Liver (tissue), 9 donors: ENCODE measurements around the gene RAD51B. TPM values are rescaled to one million over a fixed set of nuclear protein-coding genes. Genes with fewer than 3 reads are reported as not detected.

Experiments used
- DNase-seq: peaks from one replicate; pipeline ENCODE4 v3.0.0-alpha.2; 2017; ENCODE audit warnings: low spot score
- H3K27ac ChIP-seq, 2 donors: one replicate each; pipeline ENCODE4 v1.7.0; 2013; ENCODE audit warnings: inconsistent platforms in 2 of 2, low read length in 2 of 2, control low read depth in 1 of 2, low read depth in 1 of 2, mild to moderate bottlenecking in 1 of 2
- H3K27me3 ChIP-seq, 4 donors: one replicate each; pipeline versions ENCODE4 v1.6.1 to v1.7.0; 2013; ENCODE audit warnings: low read length in 3 of 4, inconsistent platforms in 1 of 4, mild to moderate bottlenecking in 1 of 4, moderate library complexity in 1 of 4; ENCODE audit not compliant: control insufficient read depth in 4 of 4, insufficient read depth in 4 of 4
- H3K36me3 ChIP-seq, 4 donors: one replicate each; pipeline versions ENCODE4 v1.6.1 to v1.7.0; 2013; ENCODE audit warnings: low read length in 3 of 4, mild to moderate bottlenecking in 3 of 4, low read depth in 1 of 4, moderate library complexity in 1 of 4; ENCODE audit not compliant: control insufficient read depth in 4 of 4, insufficient read depth in 3 of 4
- H3K4me1 ChIP-seq, 4 donors: one replicate each; pipeline versions ENCODE4 v1.6.1 to v1.7.0; 2013; ENCODE audit warnings: low read length in 3 of 4, mild to moderate bottlenecking in 3 of 4, moderate library complexity in 1 of 4; ENCODE audit not compliant: control insufficient read depth in 4 of 4, insufficient read depth in 4 of 4
- H3K4me3 ChIP-seq, 3 donors: one replicate each; pipeline versions ENCODE4 v1.6.1 to v1.7.0; 2013; ENCODE audit warnings: low read length in 3 of 3, control low read depth in 1 of 3, low read depth in 1 of 3, mild to moderate bottlenecking in 1 of 3
- H3K9ac ChIP-seq, 2 donors: one replicate each; pipeline ENCODE4 v1.7.0; 2013; ENCODE audit warnings: low read length in 2 of 2, mild to moderate bottlenecking in 2 of 2, moderate library complexity in 2 of 2, control low read depth in 1 of 2, low read depth in 1 of 2
- H3K9me3 ChIP-seq, 4 donors: one replicate each; pipeline versions ENCODE4 v1.6.1 to v1.7.0; 2013; ENCODE audit warnings: low read length in 3 of 4; ENCODE audit not compliant: control insufficient read depth in 4 of 4
- ATF3 ChIP-seq: IDR thresholded peaks from 2 replicates; pipeline ENCODE4 v1.6.1; 2016; ENCODE audit warnings: antibody characterized with exemption
- EGR1 ChIP-seq, 2 donors: IDR thresholded peaks; 2 replicates each; pipeline ENCODE4 v1.6.1; 2016 to 2018; ENCODE audit warnings: antibody characterized with exemption in 2 of 2, low read depth in 2 of 2
- FOXA1 ChIP-seq: IDR thresholded peaks from 2 replicates; pipeline ENCODE4 v1.6.1; 2016; ENCODE audit warnings: antibody characterized with exemption
- FOXA2 ChIP-seq: IDR thresholded peaks from 2 replicates; pipeline ENCODE4 v1.6.1; 2016; ENCODE audit warnings: antibody characterized with exemption
- GABPA ChIP-seq, 2 donors: IDR thresholded peaks in 1 of 2; conservative IDR thresholded peaks in 1 of 2; 2 replicates each; pipeline ENCODE4 v1.6.1; 2016; ENCODE audit warnings: antibody characterized with exemption in 2 of 2, mild to moderate bottlenecking in 1 of 2, moderate library complexity in 1 of 2
- HNF4A ChIP-seq, 2 donors: conservative IDR thresholded peaks; 2 replicates each; pipeline ENCODE4 v1.6.1; 2016; ENCODE audit warnings: antibody characterized with exemption in 2 of 2, mild to moderate bottlenecking in 2 of 2
- HNF4G ChIP-seq: IDR thresholded peaks from 2 replicates; pipeline ENCODE4 v1.6.1; 2016; ENCODE audit warnings: antibody characterized with exemption
- JUND ChIP-seq, 2 donors: IDR thresholded peaks; 2 replicates each; pipeline ENCODE4 v1.6.1; 2016; ENCODE audit warnings: antibody characterized with exemption in 2 of 2
- MAX ChIP-seq: IDR thresholded peaks from 2 replicates; pipeline ENCODE4 v1.6.1; 2016; ENCODE audit warnings: antibody characterized with exemption
- NR2F2 ChIP-seq: IDR thresholded peaks from 2 replicates; pipeline ENCODE4 v1.6.1; 2016; ENCODE audit warnings: antibody characterized with exemption
- RAD21 ChIP-seq, 2 donors: IDR thresholded peaks; 2 replicates each; pipeline ENCODE4 v1.6.1; 2016; ENCODE audit warnings: antibody characterized with exemption in 2 of 2, mild to moderate bottlenecking in 2 of 2
- REST ChIP-seq: IDR thresholded peaks from 2 replicates; pipeline ENCODE4 v1.6.1; 2016; ENCODE audit warnings: antibody characterized with exemption, mild to moderate bottlenecking
- RXRA ChIP-seq, 2 donors: IDR thresholded peaks; 2 replicates each; pipeline ENCODE4 v1.6.1; 2017 to 2018; ENCODE audit warnings: antibody characterized with exemption in 2 of 2, mild to moderate bottlenecking in 1 of 2
- SP1 ChIP-seq: IDR thresholded peaks from 2 replicates; pipeline ENCODE4 v1.6.1; 2018; ENCODE audit warnings: antibody characterized with exemption, mild to moderate bottlenecking
- TAF1 ChIP-seq: conservative IDR thresholded peaks from 2 replicates; pipeline ENCODE4 v1.6.1; 2016; ENCODE audit warnings: antibody characterized with exemption, mild to moderate bottlenecking
- YY1 ChIP-seq: IDR thresholded peaks from 2 replicates; pipeline ENCODE4 v1.6.1; 2016; ENCODE audit warnings: antibody characterized with exemption, mild to moderate bottlenecking
- WGBS: extraction: QIAGEN DNeasy Blood & Tissue Kit; methylation state at CpG from one replicate; pipeline ENCODE4 v1.1.7; 2013; 5-methylcytosine and 5-hydroxymethylcytosine counted together
- polyA plus RNA-seq, 2 donors: library from polyadenylated mRNA; stranded (reverse) in 1 of 2; unstranded in 1 of 2; fragments of 200-250 nt in 1 of 2; fragments of >200 nt in 1 of 2; fragmentation: Nextera tagmentation in 1 of 2; extraction: Ambion mirVana in 1 of 2; gene quantifications; one replicate each; pipeline versions ENCODE4 v1.2.1 to v1.2.3, GENCODE V29; 2013 to 2015
- total RNA-seq, 2 donors: library from RNA; depleted of rRNA; stranded (reverse); fragments of >200 nt; gene quantifications; one replicate each; pipeline ENCODE4 v1.2.3, GENCODE V29; 2014
- TF ChIP-seq, protein P1 (sequence below): fragments of 150-350 bp; IDR thresholded peaks from 2 replicates; pipeline ENCODE4 v1.5.1; 2017; ENCODE audit warnings: improper control_type of control experiment, low read depth, low read length; ENCODE audit not compliant: missing input control
- TF ChIP-seq, protein P2 (sequence below): IDR thresholded peaks from 2 replicates; pipeline ENCODE4 v1.6.1; 2016; ENCODE audit warnings: antibody characterized with exemption
- donor health status: healthy.
- donor health status: healthy.
- donor health status: healthy.
- donor health status: healthy.
- donor health status: healthy.

Gene RAD51B
- total and polyA plus RNA-seq, 4 donors, result 0.81 to 12.9 (median 2.4) TPM

- Histone ChIP-seq H3K9me3 (no peaks in the 10 kb centered on the region), H3K9ac (no peak overlapping the region), H3K27ac (no peak overlapping the region), H3K4me3 (no peak overlapping the region), H3K27me3 (no peaks in the 10 kb centered on the region), H3K4me1 (peaks cover under 1 to 4% (median 2%) of the 10 kb centered on the region in 4 donors), H3K36me3 (no peaks in the 10 kb centered on the region)
- no peak for TF ChIP-seq JUND (IDR thresholded peaks at IDR 0.05)
- TF ChIP-seq ATF3, result no peak
- TF ChIP-seq FOXA2, result no peak
- no peak for TF ChIP-seq GABPA (IDR thresholded peaks at IDR 0.05 in 1 of 2, conservative IDR thresholded peaks at IDR 0.05 in 1 of 2)
- TF ChIP-seq TAF1, result no peak
- TF ChIP-seq NR2F2, result no peak
- no peak for TF ChIP-seq REST
- no peak for TF ChIP-seq HNF4A (conservative IDR thresholded peaks at IDR 0.05)
- no peak for TF ChIP-seq MAX
- no peak for TF ChIP-seq RAD21 (IDR thresholded peaks at IDR 0.05)
- TF ChIP-seq FOXA1, result no peak
- TF ChIP-seq HNF4G, result no peak
- TF ChIP-seq YY1, result no peak
- no peak for TF ChIP-seq EGR1 (IDR thresholded peaks at IDR 0.05; ENCODE audit: low read depth in 2 of 2)
- TF ChIP-seq, protein P1, sequence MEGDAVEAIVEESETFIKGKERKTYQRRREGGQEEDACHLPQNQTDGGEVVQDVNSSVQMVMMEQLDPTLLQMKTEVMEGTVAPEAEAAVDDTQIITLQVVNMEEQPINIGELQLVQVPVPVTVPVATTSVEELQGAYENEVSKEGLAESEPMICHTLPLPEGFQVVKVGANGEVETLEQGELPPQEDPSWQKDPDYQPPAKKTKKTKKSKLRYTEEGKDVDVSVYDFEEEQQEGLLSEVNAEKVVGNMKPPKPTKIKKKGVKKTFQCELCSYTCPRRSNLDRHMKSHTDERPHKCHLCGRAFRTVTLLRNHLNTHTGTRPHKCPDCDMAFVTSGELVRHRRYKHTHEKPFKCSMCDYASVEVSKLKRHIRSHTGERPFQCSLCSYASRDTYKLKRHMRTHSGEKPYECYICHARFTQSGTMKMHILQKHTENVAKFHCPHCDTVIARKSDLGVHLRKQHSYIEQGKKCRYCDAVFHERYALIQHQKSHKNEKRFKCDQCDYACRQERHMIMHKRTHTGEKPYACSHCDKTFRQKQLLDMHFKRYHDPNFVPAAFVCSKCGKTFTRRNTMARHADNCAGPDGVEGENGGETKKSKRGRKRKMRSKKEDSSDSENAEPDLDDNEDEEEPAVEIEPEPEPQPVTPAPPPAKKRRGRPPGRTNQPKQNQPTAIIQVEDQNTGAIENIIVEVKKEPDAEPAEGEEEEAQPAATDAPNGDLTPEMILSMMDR, result no peak
- TF ChIP-seq RXRA (IDR thresholded peaks at IDR 0.05), result no peak
- TF ChIP-seq SP1, result no peak
- TF ChIP-seq, protein P2, sequence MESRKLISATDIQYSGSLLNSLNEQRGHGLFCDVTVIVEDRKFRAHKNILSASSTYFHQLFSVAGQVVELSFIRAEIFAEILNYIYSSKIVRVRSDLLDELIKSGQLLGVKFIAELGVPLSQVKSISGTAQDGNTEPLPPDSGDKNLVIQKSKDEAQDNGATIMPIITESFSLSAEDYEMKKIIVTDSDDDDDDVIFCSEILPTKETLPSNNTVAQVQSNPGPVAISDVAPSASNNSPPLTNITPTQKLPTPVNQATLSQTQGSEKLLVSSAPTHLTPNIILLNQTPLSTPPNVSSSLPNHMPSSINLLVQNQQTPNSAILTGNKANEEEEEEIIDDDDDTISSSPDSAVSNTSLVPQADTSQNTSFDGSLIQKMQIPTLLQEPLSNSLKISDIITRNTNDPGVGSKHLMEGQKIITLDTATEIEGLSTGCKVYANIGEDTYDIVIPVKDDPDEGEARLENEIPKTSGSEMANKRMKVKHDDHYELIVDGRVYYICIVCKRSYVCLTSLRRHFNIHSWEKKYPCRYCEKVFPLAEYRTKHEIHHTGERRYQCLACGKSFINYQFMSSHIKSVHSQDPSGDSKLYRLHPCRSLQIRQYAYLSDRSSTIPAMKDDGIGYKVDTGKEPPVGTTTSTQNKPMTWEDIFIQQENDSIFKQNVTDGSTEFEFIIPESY, result no peak
- 90% methylated on average over 12 of the region's 12 CpGs for WGBS
- DNase-seq, result no peak
These were observed 694.4 kb downstream of the RAD51B start for GRCh38 chr14:68513838-68514607.
